ENCODE data around the gene ZNFX1.
A peak's percentile ranks its signal among the peaks of the same experiment; 100 is the strongest.

Gene ZNFX1

DNA sequence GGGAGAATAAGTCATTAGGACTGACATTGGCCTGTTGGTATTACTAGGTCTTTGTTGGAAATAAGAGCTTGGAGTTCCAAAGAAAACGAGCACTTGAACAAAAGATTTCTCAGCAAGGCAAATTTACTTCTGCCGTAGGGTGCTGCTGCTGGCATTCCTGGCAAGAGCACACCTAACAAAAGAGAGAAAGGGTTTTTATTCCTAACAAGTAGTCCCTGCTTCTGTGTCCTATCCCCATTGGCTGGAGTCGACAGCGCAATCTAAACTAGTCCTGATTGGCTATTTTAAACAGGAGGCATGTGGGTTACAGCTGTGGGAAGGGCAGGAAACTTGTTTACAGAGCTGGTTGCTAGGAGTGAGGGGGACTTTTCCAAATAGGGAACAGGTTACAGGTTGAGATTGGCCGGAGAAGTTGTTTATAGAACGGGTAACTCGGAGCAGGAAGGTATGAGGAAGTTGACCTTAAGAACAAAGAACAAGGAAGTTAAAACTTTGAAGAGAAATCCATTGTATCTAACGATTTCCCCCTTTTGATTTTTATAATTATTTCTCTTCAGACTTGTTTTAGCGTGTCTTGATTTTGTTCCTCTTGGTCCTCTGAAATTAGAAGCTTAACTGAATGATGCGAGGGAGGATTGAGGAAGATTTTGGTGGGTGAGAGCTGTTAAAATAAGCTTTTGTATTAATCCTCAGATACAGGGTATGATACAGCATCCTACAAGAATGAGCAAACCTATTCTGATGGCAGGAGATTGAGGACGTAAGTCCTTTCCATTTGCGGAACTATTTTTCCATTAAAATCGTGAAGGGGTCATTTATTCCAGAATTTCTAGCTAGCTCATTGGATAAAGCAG is 3.4 kb upstream of the ZNFX1 start:
- no peak for DNase-seq (ENCODE audit: low read depth)
- H3K4me3 ChIP-seq (ENCODE audit: low read depth, low read length): peak overlapping the region; percentile 98

DNA sequence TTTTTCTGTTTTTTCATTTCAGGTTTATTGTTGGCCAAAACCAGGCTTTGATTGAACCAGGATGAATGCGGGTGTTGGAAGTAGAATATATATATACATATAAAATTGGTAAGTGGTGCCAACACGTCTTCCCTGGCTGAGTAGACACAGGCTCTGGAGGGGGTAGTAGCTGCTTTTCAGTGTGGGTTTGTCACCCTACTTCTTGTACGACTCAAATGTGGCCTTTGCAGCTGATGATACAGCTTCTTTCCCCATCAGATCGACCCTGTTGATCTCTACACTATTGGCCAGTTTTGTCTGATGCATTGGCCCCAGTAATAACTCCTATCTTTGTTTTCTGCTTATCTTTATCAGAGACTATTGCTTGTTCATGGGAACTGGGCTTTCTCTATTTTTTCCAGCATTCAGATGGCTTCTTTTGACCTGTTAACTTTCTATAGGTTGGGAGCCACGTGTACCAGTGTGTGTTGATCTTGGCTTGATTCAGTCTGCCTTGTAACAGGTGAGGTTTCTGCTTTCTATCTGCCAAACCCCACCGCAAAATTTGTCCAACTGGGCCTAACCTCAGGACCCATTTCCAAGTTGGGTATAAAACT is 2.7 kb upstream of the ZNFX1 start:
- DNase-seq (ENCODE audit: low read depth): no peak
- H3K4me3 ChIP-seq (ENCODE audit: low read depth, low read length): peak overlapping the region; percentile 98

DNA sequence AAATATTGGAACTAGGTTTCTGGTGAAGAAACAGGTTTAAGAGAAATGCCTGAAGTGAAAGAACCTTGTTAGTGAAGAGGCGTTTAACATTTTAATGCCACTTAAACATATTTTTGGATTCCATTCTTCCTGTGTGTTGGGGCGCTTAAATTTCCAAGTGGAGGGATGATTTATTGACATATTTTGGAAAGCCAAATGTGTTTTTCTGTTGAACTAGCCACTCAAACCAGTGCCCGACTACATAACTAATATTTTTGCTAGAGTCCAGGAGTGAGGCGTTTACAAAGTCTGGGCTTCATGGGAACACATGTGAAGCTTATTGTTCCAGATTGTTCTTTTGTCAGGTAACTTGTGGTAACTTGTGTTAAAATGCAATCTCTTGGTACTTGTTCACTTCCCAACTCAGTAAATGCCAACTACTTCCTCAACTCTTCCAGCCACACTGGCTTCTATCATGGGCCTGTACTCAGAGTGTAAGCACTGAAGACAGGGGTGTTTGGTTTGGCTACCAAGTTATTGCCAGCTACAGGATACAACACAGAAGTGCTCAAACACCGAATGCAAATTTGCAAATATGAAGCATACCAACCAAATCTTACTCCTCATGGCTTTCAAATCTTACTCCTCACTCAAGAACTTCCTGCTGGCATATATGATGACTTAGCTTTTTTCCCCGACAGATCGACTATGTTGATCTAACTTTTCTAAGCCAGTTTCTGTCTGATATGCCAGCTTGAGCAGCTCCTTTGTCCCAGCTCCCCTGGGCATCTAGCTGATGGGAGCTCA is 2.0 kb upstream of the ZNFX1 start:
- H3K4me3 ChIP-seq (ENCODE audit: low read depth, low read length): peak overlapping the region; percentile 98
- DNase-seq (ENCODE audit: low read depth): no peak

DNA sequence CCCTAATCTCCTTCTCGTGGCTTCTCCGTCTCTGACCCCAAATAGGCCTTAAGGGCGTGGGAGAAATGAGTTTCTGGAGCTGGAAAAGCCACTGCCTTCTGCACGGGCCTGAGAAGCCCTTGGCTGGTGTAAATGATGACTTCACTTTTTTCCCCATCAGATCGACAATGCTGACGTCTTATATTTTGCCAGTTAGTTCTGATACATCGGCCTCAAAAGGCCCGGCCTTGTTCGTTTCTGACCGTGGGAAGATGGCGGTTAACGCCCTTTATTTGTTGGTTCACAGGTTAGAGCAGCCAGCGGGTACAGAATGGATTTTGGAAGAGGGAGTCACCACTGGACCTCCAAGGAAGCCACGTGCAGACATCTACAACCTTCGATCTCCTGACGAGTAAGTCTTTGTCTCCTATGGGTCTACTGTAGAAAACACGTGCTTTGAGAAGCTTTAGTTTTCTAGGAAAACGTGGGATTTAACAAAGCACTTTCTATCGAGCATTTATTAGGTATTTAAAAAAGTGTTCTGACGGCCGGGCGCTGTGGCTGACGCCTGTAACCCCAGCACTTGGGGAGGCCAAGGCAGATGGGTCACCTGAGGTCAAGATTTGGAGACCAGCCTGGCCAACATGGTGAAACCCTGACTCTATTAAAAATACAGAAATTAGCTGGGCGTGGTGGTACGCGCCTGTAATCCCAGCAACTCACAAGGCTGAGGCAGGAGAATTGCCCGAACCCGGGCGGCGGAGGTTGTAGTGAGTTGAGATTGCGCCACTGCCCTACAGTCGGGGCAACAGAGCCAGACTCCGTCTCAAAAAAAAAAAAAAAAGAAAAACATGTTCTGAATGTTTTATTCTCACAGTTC is 1.2 kb upstream of the ZNFX1 start:
- H3K4me3 ChIP-seq (ENCODE audit: low read depth, low read length): peak overlapping the region; percentile 98
- no peak for DNase-seq (ENCODE audit: low read depth)

DNA sequence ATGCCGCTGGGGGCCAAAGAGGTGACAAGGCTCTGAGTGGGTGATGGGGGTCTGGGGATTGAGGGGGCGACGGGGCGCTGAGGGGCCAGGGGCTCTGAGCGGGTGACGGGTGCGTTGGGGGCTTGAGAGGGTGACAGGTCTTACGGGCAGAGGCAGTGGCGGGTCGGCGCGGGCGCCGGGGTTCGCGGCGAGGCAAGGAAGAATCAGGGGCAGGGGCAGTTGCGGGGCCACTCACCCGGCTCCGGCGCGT is 146 bp downstream of the ZNFX1 start:
- peak overlapping the region; percentile 98 for H3K4me3 ChIP-seq (ENCODE audit: low read depth, low read length)
- no peak for DNase-seq (ENCODE audit: low read depth)

DNA sequence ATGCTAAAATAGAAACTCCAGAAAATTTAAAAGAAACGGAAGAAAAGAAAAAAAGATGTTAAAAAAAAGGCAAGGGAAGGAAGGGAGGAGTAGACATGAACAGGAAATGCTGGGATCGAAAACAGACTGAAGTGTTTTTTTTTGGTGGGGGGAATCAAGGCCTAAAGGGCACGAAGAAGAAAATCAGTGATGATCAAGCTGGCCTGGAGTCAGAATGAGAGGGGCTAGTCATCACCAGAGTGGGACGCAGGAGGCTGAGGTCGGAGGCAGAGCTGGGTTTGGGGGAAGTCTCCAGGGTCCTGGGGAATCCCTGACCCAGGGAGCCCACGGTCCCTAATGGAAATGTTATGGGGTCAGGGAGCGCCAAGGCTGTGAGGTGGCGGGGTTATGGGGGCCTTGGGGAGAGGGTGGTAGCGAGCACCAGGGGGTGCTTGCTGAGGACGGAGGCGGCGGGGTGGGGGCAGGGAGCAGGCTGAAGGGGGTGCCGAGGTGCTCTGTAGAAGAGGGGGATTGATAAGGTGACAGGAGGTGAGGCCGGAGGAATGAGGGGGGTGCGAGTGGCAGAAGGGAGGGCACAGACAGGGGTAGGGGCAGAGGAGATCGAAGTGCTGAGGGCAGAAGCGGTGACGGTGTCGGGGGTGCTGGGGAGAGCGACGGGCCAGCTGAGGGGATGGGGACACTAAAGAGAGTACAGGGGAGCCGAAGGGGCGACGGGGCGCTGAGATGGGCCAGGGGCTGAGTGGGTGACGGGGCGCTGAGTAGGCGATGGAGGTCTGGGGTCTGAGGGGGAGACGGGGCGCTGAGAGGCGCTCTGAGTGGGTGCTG is 684 bp downstream of the ZNFX1 start:
- no peak for DNase-seq (ENCODE audit: low read depth)
- peak overlapping the region; percentile 98 for H3K4me3 ChIP-seq (ENCODE audit: low read depth, low read length)

DNA sequence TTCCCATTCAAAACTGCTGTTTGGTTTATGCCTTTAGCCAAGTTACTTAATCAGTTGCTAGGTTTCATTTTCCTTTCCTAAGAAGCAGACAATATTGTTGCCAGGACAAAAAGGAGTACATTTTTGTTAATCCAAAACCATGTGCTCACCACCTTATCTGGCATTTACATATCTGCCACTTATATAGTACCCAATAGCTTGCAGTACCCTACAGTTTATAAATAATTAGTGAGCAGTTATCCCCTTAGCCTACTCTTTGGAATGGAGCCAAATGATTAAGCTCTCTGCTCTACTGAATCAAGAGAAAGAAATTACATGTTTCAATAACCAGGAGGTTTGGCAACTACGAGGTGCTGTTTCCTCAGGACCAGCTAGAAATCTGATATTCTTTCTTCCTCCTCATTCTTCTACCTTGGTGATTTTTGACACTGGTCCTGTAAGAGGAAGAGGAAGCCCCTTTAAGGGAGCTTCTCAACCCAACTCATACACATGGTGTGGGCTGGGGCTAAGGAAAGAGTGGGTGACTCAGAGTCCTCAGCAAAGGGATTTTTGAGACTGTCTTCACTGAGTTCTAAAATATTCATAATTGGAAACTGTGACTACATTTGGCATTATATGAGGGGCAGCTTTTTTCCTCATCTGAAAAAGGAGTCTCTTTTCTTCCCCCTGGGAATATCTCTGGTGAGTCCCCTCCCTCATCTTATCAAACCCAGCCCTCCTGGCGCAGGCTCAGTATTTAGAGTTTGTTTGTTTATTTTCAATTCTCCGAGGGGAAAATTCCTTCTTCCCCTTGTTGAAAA is 1.5 kb downstream of the ZNFX1 start:
- DNase-seq (ENCODE audit: low read depth): no peak
- H3K4me3 ChIP-seq (ENCODE audit: low read depth, low read length): peak overlapping the region; percentile 98

DNA sequence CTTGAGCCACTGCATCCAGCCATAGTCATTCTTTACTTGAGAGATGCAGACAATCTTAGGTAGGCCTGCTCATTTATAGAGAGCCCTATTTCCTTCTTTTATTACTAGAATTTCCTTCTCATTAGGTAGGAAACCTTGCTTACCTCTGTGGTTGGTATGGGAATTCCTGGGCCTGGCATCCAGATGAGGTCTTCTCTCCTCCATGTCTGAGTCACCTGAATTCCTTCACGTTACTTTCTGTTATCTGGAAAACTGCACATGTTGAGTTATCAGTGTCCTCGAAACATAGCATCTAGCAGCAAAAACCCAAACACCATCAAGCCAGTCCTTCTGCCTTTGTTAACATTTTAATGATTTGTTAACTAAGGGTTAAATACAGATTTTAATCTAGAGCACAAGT is 2.2 kb downstream of the ZNFX1 start:
- DNase-seq (ENCODE audit: low read depth): no peak
- H3K4me3 ChIP-seq (ENCODE audit: low read depth, low read length): no peak overlapping the region

DNA sequence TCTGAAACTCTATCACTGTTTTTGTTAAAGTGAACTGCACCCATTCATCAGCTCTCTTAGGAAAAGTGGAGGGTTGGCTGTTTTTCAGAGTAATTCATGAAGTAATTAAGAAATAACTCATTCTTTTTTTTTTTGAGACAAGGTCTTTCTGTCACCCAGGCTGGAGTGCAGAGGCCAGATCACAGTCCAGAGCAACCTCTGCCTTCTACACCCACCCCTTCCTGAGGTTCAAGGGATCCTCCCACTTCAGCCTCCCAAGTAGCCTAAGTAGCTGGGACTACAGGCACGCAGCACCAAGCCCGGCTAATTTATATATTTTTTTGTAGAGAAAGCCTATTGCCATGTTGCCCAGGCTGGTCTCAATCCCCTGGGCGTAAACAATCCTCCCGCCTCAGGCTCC is 2.6 kb downstream of the ZNFX1 start:
- no peak overlapping the region for H3K4me3 ChIP-seq (ENCODE audit: low read depth, low read length)
- DNase-seq (ENCODE audit: low read depth): no peak

DNA sequence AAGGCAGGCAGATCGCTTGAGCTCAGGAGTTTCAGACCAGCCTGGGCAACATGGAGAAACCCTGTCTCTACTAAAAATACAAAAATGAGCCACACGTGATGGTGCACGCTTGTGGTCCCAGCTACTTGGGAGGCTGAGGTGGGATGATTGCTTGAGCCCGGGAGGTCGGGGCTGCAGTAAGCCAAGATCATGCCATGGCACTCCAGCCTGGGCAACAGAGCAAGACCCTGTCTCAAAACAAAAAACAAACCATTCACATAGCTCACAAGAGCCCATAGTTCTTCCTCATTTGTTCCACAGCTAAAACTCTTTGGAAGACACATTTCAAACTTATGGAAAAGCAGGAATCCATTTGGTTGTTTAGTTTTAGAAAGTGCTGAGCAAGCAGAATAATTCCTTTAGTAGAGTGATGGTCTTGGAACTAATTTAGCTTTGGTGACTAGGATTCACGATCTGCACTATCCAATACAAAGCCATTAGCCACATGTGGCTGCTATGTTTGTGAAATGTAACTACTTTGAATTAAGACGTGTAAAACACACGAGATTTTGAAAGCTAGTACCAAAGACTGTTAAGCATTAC is 4.1 kb downstream of the ZNFX1 start:
- H3K4me3 ChIP-seq (ENCODE audit: low read depth, low read length): no peak overlapping the region
- DNase-seq (ENCODE audit: low read depth): no peak

DNA sequence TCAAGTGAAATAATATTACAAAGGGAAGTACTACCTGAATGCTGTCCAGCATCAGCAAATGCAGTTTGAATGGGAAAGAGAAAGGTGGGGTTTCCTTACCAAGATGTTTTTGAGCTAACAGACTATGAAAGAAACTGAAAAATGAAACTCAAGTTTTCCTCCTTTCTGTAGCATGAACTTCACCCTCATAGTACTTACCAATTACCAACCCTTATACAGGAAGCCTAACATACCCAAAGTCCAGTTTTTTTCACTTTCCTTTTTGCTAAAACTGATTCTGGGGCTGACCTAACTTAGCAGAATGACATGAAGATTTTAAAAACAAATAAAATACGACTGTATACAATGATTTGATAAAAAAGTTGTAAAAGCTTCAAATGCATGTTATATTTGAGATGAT is 5.2 kb downstream of the ZNFX1 start:
- DNase-seq (ENCODE audit: low read depth): no peak
- H3K4me3 ChIP-seq (ENCODE audit: low read depth, low read length): no peak overlapping the region

DNA sequence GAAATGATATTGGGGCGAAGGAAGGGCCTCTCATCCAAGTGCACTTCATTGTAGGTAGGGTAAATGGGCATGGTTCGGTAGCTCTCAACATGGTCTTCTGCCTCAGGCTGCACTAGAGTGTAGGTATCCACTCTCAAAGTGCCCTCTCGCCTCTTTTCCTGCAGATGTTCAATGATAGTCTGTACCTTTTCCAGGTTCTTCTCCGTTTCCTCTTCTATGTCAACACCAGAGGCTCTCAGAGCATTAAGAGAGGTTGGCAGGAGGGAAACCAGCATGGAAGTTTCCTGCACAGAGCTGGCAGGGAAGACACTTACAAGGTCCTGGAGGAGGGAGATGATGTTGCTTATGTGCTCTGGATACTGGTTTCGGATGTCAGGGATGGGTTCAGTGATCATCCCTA is 7.1 kb downstream of the ZNFX1 start:
- no peak overlapping the region for H3K4me3 ChIP-seq (ENCODE audit: low read depth, low read length)
- DNase-seq (ENCODE audit: low read depth): no peak

DNA sequence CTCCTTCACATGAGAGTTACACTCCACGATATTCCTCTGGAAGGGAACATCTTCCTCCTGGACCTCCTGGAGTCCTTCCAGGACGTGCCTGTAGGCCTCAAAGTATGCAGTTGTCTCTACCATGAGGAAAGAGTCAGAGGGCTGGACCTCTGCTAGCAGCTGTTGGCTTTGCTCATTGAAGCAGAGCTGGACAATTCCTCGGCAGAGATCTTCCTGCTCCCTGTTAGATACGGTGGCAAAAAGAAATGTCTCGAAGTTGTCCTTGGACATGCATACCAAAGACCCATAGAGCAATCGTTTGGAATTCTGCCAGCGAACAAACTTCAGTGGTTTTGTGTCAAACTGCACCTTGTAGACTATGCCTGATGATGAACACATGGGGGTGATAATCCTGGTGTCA is 7.7 kb downstream of the ZNFX1 start:
- no peak for DNase-seq (ENCODE audit: low read depth)
- H3K4me3 ChIP-seq (ENCODE audit: low read depth, low read length): no peak overlapping the region

DNA sequence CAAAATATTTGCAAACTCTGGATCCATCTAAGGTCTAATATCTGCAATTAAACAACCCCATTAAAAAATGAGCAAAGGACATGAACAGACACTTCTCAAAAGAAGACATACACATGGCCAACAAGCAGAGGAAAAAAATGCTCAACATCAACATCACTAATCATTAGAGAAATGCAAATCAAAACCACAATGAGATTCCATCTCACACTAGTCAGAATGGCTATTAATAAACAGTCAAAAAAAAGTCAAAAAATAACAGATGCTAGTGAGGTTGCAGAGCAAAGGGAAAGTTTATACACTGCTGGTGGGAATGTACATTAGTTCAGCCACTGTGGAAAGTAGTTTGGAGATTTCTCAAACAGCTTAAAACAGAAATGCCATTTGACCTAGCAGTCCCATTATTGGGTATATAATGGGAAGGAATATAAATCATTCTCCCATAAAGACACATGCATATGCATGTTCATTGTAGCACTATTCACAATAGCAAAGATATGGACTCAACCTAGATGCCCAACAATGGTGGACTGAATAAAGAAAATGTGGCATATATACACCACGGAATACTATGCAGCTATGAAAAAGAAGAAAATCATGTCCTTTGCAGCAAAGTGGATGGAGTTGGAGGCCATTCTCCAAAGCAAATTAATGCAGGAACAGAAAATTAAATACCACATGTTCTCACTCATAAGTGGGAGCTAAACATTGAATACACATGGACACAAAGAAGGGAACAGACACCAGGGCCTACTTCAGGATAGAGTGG is 9.1 kb downstream of the ZNFX1 start:
- DNase-seq (ENCODE audit: low read depth): no peak

DNA sequence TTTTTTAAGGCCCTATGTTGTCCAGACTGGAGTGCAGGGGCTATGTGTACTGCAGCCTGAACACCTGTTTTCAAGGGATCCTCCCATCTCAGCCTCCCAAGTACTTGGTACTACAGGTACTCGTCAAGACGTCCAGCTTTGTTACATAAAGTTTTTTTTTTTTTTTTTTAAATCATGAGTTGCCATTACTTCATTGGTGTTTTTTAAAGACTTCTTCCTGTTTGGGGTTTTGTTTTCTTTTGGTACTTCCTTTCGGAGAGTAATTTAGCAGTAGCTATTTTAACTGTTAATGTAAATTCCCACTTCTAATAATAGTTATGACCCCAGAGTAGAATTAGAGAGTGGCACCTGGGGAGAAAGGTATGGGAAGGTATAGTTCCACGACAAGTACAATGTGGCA is 10.5 kb downstream of the ZNFX1 start:
- H3K4me3 ChIP-seq (ENCODE audit: low read depth, low read length): no peak overlapping the region
- DNase-seq (ENCODE audit: low read depth): no peak

More for the DNA sequence above, 9.1 kb downstream of the ZNFX1 start:
- no peak overlapping the region for H3K4me3 ChIP-seq (ENCODE audit: low read depth, low read length)

DNA sequence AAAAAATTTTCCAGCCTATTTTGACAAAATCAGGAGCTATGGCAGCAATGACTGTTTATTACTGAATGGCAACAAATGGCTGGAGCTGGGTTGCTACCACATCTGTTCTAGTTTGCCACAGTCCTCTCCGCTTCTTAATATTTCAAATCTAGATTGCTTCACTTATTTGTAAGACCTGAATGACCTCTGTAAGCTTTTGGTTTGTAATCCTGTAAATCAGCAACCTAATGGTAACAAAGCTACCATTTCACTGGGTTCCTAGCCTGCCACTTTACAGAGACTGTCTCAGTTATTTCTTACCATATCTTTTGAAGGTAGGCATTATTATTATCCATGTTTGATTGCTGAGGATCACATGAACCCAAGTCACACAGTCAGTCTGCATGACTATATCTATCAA is 15.4 kb downstream of the ZNFX1 start:
- DNase-seq (ENCODE audit: low read depth): no peak
- H3K4me3 ChIP-seq (ENCODE audit: low read depth, low read length): no peak overlapping the region

DNA sequence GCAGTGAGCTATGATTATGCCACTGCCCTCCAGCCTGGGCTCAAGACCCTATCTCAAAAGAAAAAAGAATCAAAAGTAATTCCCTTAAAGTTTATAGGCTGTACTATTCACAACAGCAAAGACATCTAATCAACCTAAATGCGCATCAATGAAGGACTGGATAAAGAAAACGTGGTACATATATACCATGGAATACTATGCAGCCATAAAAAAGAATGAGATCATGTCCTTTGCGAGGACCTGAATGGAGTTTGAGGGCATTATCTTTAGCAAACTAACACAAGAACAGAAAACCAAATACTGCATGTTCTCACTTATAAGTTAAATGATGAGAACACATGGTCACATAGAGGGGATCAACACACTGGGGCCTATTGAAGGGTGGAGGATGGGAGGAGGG is 16.7 kb downstream of the ZNFX1 start:
- H3K4me3 ChIP-seq (ENCODE audit: low read depth, low read length): no peak overlapping the region
- DNase-seq (ENCODE audit: low read depth): no peak
